HG02884 (cell line): ENCODE measurements around the gene ITIH6.
A peak's percentile ranks its signal among the peaks of the same experiment; 100 is the strongest.
"Not testable (repeated sequence)": the region's sequence is repeated elsewhere in the genome, so short reads cannot be mapped to it uniquely, and the experiment has no call there.

Experiments used
- ATAC-seq: cut with Tn5 transposase; IDR thresholded peaks from one replicate; pipeline ENCODE4 v1.9.1; 2021; ENCODE audit warnings: mild to moderate bottlenecking, moderate library complexity; ENCODE audit not compliant: unreplicated experiment

ITIH6 gene

DNA sequence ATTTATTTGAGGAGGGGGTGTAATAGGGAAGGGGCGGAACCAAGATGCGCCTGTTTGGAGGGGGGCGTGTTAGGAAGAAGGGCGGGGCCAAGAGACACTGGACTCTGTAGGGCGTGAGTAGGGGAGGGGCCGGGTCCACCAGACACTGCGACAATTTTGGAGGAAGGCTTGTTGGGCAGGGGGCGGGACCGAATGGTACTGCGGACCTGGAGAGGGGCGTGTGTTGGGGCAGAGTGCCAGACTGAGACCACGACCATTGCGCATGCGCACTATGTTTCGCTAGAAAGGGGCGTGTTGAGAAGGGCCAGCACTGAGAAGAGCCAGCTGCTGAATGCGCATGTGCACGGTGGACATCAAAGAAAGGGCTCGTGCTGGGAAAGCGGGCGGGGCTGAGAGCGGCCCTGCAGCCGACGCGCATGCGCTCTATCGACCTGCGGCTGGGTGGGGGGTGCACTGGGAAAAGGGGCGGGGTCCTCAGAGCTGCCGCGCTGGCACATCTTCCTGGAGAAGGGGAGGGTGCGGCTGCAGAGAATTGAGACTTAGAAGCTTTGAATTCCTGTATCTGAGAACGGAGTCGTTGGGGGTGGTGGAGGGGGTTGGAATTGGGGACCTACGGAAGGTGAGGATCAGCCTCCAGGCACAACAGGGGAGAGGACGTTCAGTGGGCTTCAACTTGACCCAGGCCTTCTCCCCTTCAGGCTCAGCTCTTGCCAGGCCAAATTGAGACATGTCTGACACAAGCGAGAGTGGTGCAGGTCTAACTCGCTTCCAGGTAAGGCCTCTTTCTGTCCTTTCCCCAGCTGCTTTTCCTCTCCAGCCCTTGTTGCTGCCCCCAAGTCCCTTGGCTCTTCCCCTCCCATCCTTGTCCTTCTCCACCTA, 10.8 kb upstream of the ITIH6 start:
- peak; percentile 88 for ATAC-seq

DNA sequence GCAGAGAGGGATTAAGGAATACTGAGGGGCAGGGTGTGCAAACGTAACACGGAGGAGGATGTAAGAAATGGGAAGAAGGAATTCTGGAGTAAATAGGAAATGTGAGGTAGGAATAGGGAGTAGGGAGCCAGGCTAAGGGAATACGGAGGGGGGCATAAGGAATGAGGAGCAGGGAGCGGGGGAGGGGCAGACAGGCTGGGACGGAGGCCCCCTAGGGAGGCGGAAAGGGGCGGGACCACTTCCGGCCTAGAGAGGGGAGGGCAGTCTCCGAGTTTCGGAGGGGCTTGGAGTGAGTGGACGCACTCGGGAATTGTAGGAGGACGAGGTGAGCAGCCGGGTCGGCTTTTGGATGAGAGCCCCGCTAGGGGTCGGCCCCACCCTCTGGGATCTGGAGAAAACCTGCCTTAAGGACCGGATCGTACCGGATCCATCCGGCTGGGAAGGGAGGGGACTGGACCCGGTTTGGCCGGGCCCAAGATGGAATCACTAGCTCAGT, 10.1 kb upstream of the ITIH6 start:
- peak; percentile 29 for ATAC-seq

DNA sequence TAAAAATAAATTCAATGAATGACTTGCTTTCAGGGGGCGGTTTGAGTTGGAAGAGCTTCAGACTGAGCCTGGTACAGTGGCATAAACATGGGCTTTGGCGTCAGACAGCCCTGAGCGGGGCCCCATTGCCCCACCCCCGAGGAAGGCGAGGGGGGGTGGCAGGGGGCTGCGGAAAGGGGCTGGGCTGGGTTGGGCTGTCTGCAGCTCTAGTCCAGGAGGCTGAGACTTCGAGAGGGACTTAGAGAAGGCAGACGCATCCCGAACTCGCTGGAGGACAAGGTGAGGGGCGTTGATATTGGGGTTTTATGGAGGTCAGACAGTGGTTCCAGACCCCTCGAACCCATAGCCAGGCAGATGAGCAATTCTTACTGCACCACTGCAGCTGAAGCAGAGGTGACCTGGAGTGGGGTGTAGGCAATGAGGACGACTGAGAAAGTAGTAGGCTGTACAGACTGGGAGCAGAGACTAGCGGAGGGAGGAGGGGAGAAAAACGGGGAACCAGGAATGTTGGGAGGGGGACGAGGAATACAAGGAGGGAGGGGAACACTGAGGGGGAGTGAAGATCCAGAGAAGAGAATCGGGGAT, 9.6 kb upstream of the ITIH6 start, which contains the start of gene MAGED2:
Gene MAGED2 (plus strand): TSS at position 222 of the 585 bp plus-strand sequence. CDS start 1,587 bp downstream, outside the sequence.
- ATAC-seq: no peak

DNA sequence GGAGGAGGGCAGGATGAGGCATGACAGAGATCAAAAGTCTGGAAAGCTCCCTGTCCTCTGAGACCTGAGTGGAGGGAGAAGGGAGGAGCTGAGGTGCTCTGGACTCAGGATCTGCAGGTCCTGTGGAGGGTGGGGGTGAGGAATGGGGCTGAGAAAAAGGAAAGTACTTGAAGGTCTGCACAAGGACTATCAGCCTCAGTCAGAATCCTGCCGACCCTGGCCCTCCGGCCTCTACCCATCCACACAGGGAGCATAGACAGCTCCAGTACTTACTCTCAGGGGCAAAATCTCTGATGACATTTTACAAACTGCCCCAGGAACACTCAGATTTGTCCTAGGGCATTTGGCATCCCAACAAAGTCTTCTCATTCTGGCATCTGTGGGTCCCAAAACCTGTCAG, 991 bp upstream of the ITIH6 start:
- no peak for ATAC-seq

DNA sequence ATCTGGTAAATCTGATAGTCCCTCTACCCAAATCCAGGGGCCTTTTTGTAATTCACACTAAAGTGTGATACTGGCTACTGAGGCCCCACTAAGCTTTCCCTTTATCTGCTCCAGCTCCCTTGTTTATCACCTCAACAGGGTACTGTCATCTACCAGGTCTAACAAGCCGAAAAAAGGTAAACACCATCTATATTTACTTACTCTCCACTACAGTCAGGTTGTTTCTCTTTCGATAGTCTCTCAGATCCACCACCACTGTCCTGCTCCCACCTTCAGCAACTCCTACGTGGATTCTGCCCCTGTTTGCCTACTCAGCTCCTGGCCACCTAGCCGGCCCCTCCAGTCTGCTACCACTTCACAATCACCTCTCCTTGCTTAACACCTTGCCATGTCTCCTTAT, 3.3 kb downstream of the ITIH6 start:
- ATAC-seq: no peak

DNA sequence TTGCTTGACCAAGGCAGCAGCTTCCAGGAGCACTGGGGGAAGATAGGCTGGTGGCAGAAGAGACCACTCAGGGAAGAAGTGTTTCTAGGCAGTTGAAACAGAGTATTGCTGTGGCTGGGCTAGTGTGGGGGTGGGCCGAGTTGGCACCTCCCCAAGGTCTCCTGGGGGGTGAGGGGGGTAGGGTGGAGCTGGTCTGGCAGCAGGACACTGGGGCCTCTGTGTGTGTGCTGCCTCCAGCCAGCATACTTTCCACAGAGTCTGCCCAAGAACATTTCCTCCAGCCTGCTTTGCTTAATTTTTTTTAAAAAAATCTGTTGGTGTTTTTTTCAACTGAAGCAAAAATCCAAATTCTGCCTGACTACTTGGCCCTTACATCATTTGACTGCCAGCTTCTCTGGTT, 4.0 kb downstream of the ITIH6 start:
- ATAC-seq: no peak

DNA sequence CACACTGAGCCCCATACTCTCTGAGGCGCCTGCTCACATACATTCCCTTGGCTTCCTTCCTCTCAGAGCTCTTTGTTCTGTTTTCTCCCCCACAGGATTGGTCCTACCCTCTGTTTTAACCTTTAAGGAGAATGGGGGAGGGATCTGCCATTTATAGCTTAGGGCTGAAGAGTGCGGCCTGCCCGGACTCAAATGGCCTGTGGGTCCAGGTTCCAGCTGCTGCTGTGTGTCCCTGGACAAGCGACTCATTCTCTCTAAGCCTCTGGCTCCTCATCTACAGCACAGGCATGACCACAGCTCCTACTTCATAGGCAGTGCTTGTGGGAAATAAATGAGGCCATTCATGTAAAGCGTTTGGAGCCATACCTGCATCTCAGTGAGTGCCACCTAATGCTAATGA, 8.7 kb downstream of the ITIH6 start:
- ATAC-seq: not testable (repeated sequence)

DNA sequence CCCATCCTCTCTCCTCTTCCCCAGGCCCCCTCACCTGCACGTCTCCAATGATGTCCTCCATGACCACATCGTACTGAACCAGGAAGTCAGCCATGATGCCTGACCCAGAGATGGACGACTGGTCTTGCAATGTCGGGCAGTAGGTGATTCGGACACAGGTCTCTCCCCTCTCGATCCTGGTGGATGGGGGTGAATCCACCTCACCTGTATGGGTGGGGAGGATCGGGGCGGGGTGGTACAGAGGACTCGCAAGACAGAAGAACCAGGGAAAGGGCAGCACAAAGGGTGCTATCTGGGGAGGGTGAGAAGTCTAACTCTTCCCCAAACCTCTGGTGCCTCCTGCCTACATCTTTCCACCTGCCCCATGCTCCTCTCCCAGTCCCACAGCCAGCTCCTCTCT, 9.6 kb downstream of the ITIH6 start:
- ATAC-seq: no peak

DNA sequence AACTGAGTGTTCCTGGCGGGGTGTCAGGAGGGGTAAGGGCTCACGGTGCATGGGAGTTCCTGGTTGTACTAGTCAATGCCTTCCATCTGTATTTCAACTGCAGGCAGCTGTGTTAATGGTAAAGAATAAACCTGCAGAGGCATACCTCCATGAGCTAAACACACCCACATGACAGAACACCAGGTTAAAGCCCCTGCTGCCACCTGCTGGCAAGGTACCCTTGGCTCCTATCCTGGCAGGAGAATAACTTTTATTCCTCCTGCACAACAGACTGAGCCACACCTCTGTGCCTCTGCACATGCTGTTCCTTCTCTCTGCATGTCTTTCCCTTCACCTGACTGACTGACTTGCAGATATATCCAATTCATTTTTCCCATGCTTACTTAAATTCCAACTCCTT, 11.1 kb downstream of the ITIH6 start:
- peak; percentile 50 for ATAC-seq

DNA sequence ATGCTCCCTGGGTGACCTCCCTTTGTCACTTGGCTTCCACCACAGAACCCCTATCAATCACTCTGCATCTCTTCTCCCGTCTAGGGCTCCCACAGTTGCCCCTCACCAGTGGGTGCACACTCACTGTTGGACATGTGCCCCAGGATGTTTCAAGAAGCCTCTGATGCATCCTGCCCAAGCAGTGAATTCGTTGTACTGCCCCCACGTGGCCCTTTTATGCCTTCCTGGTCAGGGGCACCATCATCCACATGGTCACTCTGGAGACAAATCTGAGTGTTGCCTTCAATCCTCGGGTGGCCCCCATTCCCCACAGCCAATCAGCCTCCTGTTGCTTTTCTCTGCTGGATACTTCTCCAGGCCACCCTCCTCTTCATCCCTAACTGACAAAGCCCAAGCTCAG, 12.2 kb downstream of the ITIH6 start:
- ATAC-seq: no peak

DNA sequence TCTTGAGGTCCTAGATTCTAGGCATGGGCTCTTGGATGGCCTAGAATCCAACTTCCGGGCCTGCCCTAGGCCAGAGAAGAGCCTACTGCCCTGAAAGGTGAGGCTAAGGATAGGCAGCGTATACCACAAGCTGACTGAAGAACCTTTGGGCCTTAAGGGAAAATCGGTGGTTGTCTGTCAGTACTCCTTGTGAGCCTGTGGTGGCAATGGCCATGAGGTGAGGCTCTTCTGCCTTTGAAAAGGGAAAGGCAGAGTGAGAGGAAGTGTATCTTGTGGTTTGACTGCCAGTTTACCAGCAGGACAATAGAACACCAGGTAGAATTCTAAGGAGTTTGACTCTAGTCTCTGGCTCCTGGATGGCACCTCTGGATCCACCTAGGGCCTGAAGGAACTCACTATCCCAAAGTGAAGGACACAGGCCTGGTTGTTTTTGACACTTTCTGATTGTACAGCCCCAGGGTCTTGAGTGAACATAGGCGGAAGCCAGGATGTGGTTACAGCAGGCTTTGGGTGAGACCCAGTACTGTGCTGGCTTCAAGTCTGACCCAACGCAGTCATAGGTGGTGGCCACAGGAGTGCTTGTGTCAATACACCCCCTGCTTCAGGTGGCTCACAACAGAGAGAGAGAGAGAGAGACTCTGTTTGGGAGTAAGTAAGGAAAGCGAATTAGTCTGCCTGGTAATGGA, 20.9 kb downstream of the ITIH6 start:
- ATAC-seq: no peak

DNA sequence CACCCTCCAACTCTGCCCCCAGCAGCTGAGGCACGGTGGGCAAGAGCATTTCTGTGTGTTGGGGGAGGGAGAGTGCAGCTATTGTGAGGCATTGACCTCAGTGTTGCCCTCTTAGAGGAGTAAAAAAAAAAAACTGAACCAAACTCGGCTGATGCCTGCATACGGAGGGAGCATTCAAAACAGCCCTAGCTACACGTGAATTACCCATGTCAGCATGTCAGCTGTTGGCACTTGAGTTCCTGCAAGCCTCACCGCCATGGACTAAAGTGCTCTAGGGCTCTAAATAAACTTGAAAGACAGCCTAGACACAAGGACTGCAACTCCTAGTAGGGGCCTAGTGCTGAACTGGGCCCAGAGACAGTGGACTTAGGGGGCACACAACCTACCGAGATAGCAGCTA, 22.0 kb downstream of the ITIH6 start:
- ATAC-seq: no peak

DNA sequence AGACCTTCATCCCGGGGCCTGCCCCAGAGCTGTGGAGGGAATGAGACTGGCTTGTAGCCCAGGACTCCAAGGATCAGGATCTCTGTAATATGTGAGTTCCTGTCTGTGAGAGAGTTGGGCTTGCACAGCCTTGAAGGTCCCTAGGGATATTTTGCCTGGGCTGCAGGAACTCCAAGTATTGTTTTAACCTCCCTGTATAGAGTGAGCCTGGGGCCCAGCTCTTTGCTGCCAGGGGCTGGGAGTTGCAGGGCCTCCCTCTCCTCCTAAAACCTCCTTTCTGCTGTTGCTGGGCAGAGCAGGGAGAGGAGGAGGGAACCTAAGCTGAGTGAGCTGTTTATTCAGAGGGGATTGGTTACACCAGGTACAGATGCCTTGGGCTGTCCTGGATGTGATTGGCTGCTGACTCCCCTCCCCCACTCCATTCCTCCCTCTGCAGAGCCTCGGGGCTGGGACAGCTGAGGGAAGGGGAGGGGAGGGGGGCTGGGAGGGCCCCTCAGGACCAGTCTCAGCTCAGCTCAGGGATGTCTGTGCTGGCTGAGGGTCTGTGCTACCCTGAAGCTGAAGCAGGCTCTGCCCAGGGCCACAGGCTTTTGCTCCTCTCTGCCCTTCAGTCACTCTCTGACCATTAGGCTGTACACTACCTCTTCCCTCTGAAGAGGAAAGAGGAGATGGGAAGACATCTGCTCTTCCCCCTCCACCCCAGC, 23.5 kb downstream of the ITIH6 start:
- not testable (repeated sequence) for ATAC-seq

DNA sequence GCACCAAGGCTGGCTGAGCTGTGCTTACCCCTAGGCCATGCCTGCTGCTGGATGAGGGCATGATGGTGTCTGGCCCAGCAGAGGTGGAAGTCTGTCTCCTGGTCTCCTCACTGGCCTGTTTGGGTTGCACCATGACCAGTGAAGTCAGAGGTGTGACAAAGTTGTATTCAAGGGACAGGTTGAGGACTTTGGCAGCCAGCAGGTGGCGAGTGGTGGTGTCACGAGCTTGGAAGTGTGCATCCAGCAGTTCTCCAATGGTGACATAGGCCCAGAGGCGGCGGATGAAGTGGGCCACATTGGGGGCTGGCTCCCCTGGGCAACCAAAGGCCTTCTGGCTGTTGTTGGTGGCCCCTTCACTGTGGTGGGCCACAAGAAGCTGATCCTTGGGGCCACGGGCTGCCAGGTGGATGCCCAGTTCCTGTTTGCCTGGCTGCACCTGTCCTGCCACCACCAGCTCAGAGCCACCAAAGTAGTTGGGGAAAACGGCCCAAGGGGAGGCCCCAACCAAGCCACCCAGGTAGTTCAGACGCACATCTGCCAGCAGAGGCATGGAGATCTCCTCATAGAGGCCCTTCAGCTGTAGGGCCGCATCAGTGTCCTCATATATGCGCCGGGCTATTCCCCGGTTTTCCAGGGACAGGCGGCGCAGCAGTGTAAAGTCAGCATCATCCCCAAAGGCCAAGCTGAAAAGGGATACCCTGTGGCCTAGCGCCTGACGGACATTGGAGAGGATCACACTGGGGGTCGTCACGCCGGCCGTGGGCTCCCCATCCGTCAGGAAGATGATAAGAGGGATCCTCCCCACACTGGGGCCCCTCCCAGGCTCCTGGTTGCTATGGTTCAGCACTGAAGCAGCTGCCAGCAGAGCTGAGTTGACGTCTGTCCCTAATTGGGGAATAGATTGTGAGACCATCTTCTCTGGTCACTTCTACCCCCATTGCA, 39.7 kb downstream of the ITIH6 start:
- ATAC-seq: no peak

DNA sequence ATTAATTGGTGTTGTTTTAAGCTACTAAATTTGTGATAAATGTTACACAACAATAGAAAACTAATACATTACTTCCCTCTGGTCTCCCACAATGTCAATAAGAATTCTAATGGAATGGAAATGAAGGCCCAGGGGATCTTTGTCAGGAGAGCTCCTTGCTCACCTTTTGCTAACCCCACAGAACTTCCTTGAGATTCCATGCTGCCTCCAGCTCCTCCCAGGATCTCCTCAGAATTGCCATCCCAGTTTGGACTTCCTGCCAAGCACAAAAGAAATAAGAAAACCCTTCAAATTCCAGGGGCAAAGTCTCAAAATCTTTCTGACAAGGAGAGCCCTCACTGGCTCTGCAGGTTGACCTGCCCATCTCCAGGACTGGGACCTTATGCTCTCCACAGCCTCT, 43.2 kb downstream of the ITIH6 start:
- ATAC-seq: no peak

DNA sequence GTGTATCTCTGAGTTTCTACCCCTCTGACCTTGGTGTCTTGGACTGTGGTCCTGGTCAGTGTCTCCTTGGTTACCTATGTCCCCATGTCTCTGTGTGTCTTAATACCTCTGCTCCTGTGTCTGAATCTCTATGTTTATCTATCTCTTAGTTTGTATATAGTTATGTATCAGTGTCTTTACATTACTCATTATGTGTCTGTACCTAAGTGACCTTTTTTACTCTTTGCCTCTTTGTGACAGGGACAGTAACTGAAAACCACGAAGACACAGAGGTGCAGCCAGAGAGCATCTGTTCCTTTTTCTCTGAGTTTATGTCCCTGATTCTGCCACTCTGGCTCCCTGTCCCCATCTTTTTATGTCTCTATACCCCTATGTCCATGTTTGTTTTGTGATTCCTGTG, 49.4 kb downstream of the ITIH6 start:
- ATAC-seq: no peak

DNA sequence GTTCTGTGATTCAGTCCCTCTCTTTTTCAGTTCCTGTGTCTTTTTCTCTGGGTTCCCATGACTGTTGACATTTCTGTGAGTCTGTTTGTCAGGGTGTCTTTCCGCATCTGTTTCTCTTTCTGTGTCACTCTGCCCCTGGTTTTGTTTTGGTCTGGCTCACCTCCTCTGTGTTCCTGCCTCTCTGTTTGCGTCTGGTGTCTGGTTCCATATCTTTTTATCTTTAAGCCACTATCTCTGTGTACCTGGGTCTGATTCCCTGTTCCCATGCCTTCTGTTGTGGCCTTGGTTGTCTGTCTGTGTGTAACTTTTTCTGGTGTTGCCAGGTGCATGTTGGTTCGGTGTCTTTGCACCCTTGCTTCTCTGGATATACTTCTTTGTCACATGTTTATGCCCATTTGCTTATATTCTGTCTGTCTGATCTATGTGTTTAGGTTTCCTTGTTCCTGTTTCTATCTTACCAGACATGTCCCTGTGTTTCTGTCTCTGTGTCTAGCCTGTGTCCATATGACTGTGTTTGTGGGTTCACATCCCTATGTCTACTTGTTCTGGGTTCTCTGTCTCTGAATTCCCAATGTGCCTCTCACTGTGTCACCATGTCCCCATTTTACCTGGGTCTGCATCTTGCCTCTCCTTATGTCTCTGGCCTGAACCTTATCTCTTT, 50.2 kb downstream of the ITIH6 start:
- ATAC-seq: no peak

DNA sequence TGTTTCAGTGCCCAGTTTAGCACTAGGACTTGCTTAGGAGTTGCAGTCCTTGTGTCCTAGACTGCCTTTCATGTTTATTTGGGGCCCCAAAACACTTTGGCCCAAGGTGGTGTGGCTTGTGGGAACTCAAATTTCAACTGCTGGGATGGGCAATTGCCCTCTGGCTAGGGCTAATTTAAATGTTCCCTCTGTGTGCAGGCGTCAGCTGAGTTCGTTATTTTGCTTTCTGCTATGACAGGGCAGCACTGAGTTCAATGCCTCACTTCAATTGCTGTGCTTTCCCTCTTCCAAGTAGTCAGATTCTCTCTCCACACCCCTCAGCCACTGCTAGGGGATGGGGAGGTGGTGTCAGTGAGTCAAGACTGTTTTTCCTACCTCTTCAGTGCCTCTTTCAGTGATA, 51.1 kb downstream of the ITIH6 start:
- no peak for ATAC-seq

DNA sequence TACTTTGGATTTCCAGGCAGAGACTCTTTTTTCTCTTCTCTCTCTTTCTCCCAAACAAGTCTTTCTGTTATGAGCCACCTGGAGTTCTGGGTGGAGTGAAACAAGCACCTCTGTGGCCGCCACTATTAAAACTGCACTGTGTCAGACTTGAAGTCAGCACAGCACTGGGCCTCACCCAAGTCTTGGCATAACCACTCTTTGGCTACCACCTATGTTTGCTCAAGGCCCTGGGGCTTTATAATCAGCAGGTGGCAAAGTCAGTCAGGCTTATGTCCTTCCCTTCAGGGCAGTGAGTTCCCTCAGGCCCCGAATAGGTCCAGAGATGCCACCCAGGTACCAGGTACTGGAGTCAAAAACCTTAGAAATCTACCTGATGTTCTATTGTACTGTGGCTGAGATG, 52.4 kb downstream of the ITIH6 start:
- no peak for ATAC-seq
